22Rv1 (cell line): Measurements from ENCODE around the gene PDGFRB.

Experiments used
- CTCF ChIP-seq: fragments of 450-650 bp; IDR thresholded peaks from 2 replicates; pipeline ENCODE4 v1.5.1; 2017; ENCODE audit warnings: mild to moderate bottlenecking
- ZFX ChIP-seq: fragments of 450-650 bp; IDR thresholded peaks from 2 replicates; pipeline ENCODE4 v1.6.1; 2017; ENCODE audit warnings: antibody characterized with exemption, borderline replicate concordance

DNA sequence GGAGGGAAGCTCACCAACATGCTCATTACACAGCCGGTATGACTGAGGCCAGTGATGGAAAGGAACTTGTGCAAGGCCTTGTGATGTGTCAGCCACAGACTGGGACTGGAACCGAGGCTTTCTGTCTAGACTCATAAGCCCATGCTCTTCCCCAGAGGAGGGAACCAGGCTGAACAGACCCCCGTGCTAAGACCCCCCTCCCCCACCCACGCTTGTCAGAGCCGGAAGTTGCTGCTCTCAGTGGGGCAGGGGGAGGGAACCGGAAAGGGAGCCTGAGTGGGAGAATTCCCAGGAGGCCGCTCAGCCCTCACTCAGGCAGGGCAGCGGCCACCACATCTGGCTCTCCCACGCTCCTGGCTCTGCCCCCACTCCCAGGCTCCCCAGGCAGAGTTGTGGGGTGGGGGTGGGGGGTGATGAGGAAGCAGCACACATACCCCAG lies 4.1 kb upstream of the PDGFRB start:
- no peak for TF ChIP-seq CTCF
- no peak for TF ChIP-seq ZFX
